Measurements from ENCODE around the gene CASP1. TPM values are rescaled to one million over a fixed set of nuclear protein-coding genes. Genes with fewer than 3 reads are reported as not detected.

The CASP1 gene
- total RNA-seq, 1 experiment from 2014 or later: not detected

GRCh38 chr11:105003151-105003550 lies 31.8 kb downstream of the CASP1 start:
- no peak overlapping the region for H2BK120ac ChIP-seq (ENCODE audit: low read depth, low read length, poor library complexity, severe bottlenecking)

More at GRCh38 chr11:105003151-105003550, 31.8 kb downstream of the CASP1 start:
- DNase-seq: no peak
- H3K4me2 ChIP-seq (ENCODE audit: insufficient read depth, insufficient read length, low read length): no peak overlapping the region
- H3K18ac ChIP-seq (ENCODE audit: insufficient read length, low read depth, low read length): no peak overlapping the region
- no peaks in the 10 kb centered on the region for H3K9me3 ChIP-seq (ENCODE audit: control insufficient read depth, low read depth, low read length)
- TF ChIP-seq CTCF (conservative IDR thresholded peaks at IDR 0.05): no peak
- no peak overlapping the region for H3K23ac ChIP-seq (ENCODE audit: insufficient read length, low read depth, low read length)
- Mint-ChIP-seq H3K27ac (no peak overlapping the region; a peak in 1 of 7 replicates), H3K9me3 (no peaks in the 10 kb centered on the region; a peak in 2 of 5 replicates), H3K36me3 (ENCODE audit: insufficient read depth in 1 of 3, low read depth in 3 of 3) (peaks cover 0 to 2% (median 0%) of the 10 kb centered on the region in 3 experiments; a peak in 3 of 7 replicates), H3K27me3 (ENCODE audit: low read depth) (no peaks in the 10 kb centered on the region), H3K4me1 (0 out of 4 replicates have a peak, but pooled peaks cover 0 to 3% of the 10 kb centered on the region in 2 experiments), H3K4me3 (no peak overlapping the region)
- WGBS (ENCODE audit: extremely low coverage, insufficient read length, low lambda C conversion rate): no CpG with 5 or more reads among the region's 2 CpGs
- H4K8ac ChIP-seq (replicated peaks; ENCODE audit: insufficient read length, low read depth, low read length): no peak overlapping the region
- no peak overlapping the region for H4K91ac ChIP-seq (ENCODE audit: insufficient read length, low read depth, low read length)
- H3K56ac ChIP-seq (ENCODE audit: insufficient read length, low read depth, low read length): no peak overlapping the region
- H4K5ac ChIP-seq (ENCODE audit: insufficient read length, low read depth, low read length): no peak overlapping the region
- H2BK15ac ChIP-seq (ENCODE audit: low read depth, low read length): no peak overlapping the region
- H3T11ph ChIP-seq (ENCODE audit: low read length): no peak overlapping the region
- H2AFZ ChIP-seq (ENCODE audit: low read length): no peak overlapping the region
- no peak overlapping the region for H3K9ac ChIP-seq (ENCODE audit: extremely low read depth, insufficient read length, low read length)
- no peaks in the 10 kb centered on the region for H3K23me2 ChIP-seq (ENCODE audit: insufficient read length, low read depth, low read length, poor library complexity, severe bottlenecking)
- H3K14ac ChIP-seq (ENCODE audit: insufficient read depth, low read length): no peak overlapping the region
- H2BK12ac ChIP-seq (ENCODE audit: insufficient read length, low read depth, low read length): no peak overlapping the region
- no peak overlapping the region for H3K4ac ChIP-seq (ENCODE audit: low read depth, low read length)
- H3K4me1 ChIP-seq (ENCODE audit: insufficient read depth, low read length): 0 out of 2 replicates have a peak, but pooled peaks cover 2% of the 10 kb centered on the region
- H2AK5ac ChIP-seq (ENCODE audit: insufficient read length, low read length): no peak overlapping the region
- H3K27ac ChIP-seq (ENCODE audit: insufficient read length, low read depth, low read length): no peak overlapping the region
- H3K79me2 ChIP-seq (ENCODE audit: insufficient read depth, low read length): no peaks in the 10 kb centered on the region
- H2BK20ac ChIP-seq (ENCODE audit: low read depth, low read length, poor library complexity, severe bottlenecking): no peak overlapping the region
- no peak overlapping the region for H2BK5ac ChIP-seq (ENCODE audit: insufficient read length, low read length)
- no peaks in the 10 kb centered on the region for H3K79me1 ChIP-seq (ENCODE audit: insufficient read depth, low read depth, low read length, poor library complexity, severe bottlenecking)
- no peaks in the 10 kb centered on the region for H3K27me3 ChIP-seq (ENCODE audit: insufficient read depth, low read length)
- no peaks in the 10 kb centered on the region for H4K20me1 ChIP-seq (ENCODE audit: control insufficient read depth, insufficient read depth, insufficient read length)

All from H9 (cell line).